ENCODE measurements around the gene TFB2M. TPM values are rescaled to one million over a fixed set of nuclear protein-coding genes. Genes with fewer than 3 reads are reported as not detected.

The TFB2M gene
- total and polyA plus RNA-seq, 7 experiments from 2014 or later = 9.5 to 18.2 (median 10.8) TPM

- CTCF ChIA-PET = no interaction called here
- Mint-ChIP-seq H3K9me3 (peaks cover 0 to 8% (median 2%) of the 10 kb centered on the region in 11 donors), H3K4me1 (peaks cover 29 to 80% (median 69%) of the 10 kb centered on the region in 7 donors), H3K36me3 (peaks cover 4 to 47% (median 38%) of the 10 kb centered on the region in 5 donors), H3K27ac (peak overlapping the region in 1 of 9 donors; percentile 43), H3K27me3 (no peaks in the 10 kb centered on the region), H3K4me3 (peak overlapping the region in 1 of 10 donors; percentile 49)
- Histone ChIP-seq H3K27ac (ENCODE audit: low read depth, low read length) (no peak overlapping the region), H3K9me3 (ENCODE audit: control insufficient read depth in 2 of 3, low read length in 3 of 3) (no peaks in the 10 kb centered on the region), H3K27me3 (ENCODE audit: control insufficient read depth in 2 of 2, insufficient read depth in 2 of 2, low read length in 2 of 2) (no peaks in the 10 kb centered on the region), H3K36me3 (ENCODE audit: control insufficient read depth in 2 of 3, insufficient read depth in 3 of 3, low read length in 3 of 3) (peaks cover 0 to 22% (median 7%) of the 10 kb centered on the region in 3 experiments), H3K4me1 (ENCODE audit: control insufficient read depth in 2 of 2, insufficient read depth in 2 of 2, low read length in 2 of 2) (peaks cover 0 to 17% of the 10 kb centered on the region in 2 donors), H3K4me3 (ENCODE audit: low read length) (no peak overlapping the region)
- no peak for DNase-seq
- no peak for ATAC-seq
- intact Hi-C loops (cut with micrococcal nuclease) = no loop called here
- POLR2A ChIA-PET = no interaction called here
Observed at GRCh38 chr1:246588159-246588721, 22.2 kb upstream of the TFB2M start.

- DNase-seq = no peak
- H3K27me3 Mint-ChIP-seq = no peaks in the 10 kb centered on the region
- H3K4me1 ChIP-seq (ENCODE audit: control insufficient read depth in 2 of 2, insufficient read depth in 2 of 2, low read length in 2 of 2) = peaks cover 0 to 23% of the 10 kb centered on the region in 2 donors
- H3K27ac ChIP-seq (ENCODE audit: low read depth, low read length) = peak overlapping the region; percentile 33
- H3K4me3 Mint-ChIP-seq = peak overlapping the region in 2 of 10 donors; percentile 20 to 49
- H3K9me3 Mint-ChIP-seq = peaks cover 0 to 8% (median 2%) of the 10 kb centered on the region in 11 donors
- ATAC-seq = no peak
- no peaks in the 10 kb centered on the region for H3K9me3 ChIP-seq (ENCODE audit: control insufficient read depth in 2 of 3, low read length in 3 of 3)
- no peak overlapping the region for H3K4me3 ChIP-seq (ENCODE audit: low read length)
- POLR2A ChIA-PET = no interaction called here
- peaks cover 4 to 51% (median 42%) of the 10 kb centered on the region in 5 donors for H3K36me3 Mint-ChIP-seq
- intact Hi-C loops (cut with micrococcal nuclease) = no loop called here
- no peaks in the 10 kb centered on the region for H3K27me3 ChIP-seq (ENCODE audit: control insufficient read depth in 2 of 2, insufficient read depth in 2 of 2, low read length in 2 of 2)
- peaks cover 31 to 83% (median 71%) of the 10 kb centered on the region in 7 donors for H3K4me1 Mint-ChIP-seq
- H3K36me3 ChIP-seq (ENCODE audit: control insufficient read depth in 2 of 3, insufficient read depth in 3 of 3, low read length in 3 of 3) = peaks cover 0 to 26% (median 7%) of the 10 kb centered on the region in 3 experiments
- CTCF ChIA-PET = no interaction called here
- H3K27ac Mint-ChIP-seq = peak overlapping the region in 2 of 9 donors; percentile 44 to 49
Observed at GRCh38 chr1:246587606-246588005, 21.5 kb upstream of the TFB2M start.

- CTCF ChIA-PET = no interaction called here
- H3K9me3 ChIP-seq (ENCODE audit: control insufficient read depth in 2 of 3, low read length in 3 of 3) = no peaks in the 10 kb centered on the region
- no peak overlapping the region for H3K4me3 ChIP-seq (ENCODE audit: low read length)
- peak overlapping the region in 1 of 9 donors; percentile 49 for H3K27ac Mint-ChIP-seq
- H3K27me3 Mint-ChIP-seq = no peaks in the 10 kb centered on the region
- H3K27me3 ChIP-seq (ENCODE audit: control insufficient read depth in 2 of 2, insufficient read depth in 2 of 2, low read length in 2 of 2) = no peaks in the 10 kb centered on the region
- peaks cover 0 to 28% (median 2%) of the 10 kb centered on the region in 3 experiments for H3K36me3 ChIP-seq (ENCODE audit: control insufficient read depth in 2 of 3, insufficient read depth in 3 of 3, low read length in 3 of 3)
- peaks cover 4 to 51% (median 44%) of the 10 kb centered on the region in 5 donors for H3K36me3 Mint-ChIP-seq
- no peak for ATAC-seq
- H3K4me1 Mint-ChIP-seq = peaks cover 31 to 83% (median 71%) of the 10 kb centered on the region in 7 donors
- peak overlapping the region; percentile 33 for H3K27ac ChIP-seq (ENCODE audit: low read depth, low read length)
- peaks cover 0 to 21% of the 10 kb centered on the region in 2 donors for H3K4me1 ChIP-seq (ENCODE audit: control insufficient read depth in 2 of 2, insufficient read depth in 2 of 2, low read length in 2 of 2)
- no peak for DNase-seq
- intact Hi-C loops (cut with micrococcal nuclease) = no loop called here
- peak overlapping the region in 3 of 10 donors; percentile 20 to 49 (median 32) for H3K4me3 Mint-ChIP-seq
- POLR2A ChIA-PET = no interaction called here
- H3K9me3 Mint-ChIP-seq = peaks cover 0 to 8% (median 2%) of the 10 kb centered on the region in 11 donors
Observed at GRCh38 chr1:246587032-246587431, 21.0 kb upstream of the TFB2M start.

- peaks cover 0 to 38% of the 10 kb centered on the region in 2 donors for H3K4me1 ChIP-seq (ENCODE audit: control insufficient read depth in 2 of 2, insufficient read depth in 2 of 2, low read length in 2 of 2)
- Mint-ChIP-seq H3K4me1 (peaks cover 27 to 90% (median 80%) of the 10 kb centered on the region in 7 donors), H3K27ac (peak overlapping the region in 6 of 9 donors; percentile 10 to 82 (median 46)), H3K36me3 (peaks cover 0 to 40% (median 31%) of the 10 kb centered on the region in 5 donors), H3K27me3 (no peaks in the 10 kb centered on the region), H3K9me3 (no peaks in the 10 kb centered on the region), H3K4me3 (peak overlapping the region in 3 of 10 donors; percentile 42 to 60 (median 45))
- no peaks in the 10 kb centered on the region for H3K27me3 ChIP-seq (ENCODE audit: control insufficient read depth in 2 of 2, insufficient read depth in 2 of 2, low read length in 2 of 2)
- intact Hi-C loops (cut with micrococcal nuclease) = no loop called here
- DNase-seq (no peak), ATAC-seq (no peak)
- H3K36me3 ChIP-seq (ENCODE audit: control insufficient read depth in 2 of 3, insufficient read depth in 3 of 3, low read length in 3 of 3) = peaks cover 0 to 22% (median 0%) of the 10 kb centered on the region in 3 experiments
- H3K4me3 ChIP-seq (ENCODE audit: low read length) = no peak overlapping the region
- POLR2A ChIA-PET = interaction anchor here (2.5 kb wide), 1 partner anchor 10 kb away, joined by 8 read pairs; no protein-coding TSS in a partner anchor
- CTCF ChIA-PET = no interaction called here
- no peak overlapping the region for H3K27ac ChIP-seq (ENCODE audit: low read depth, low read length)
- H3K9me3 ChIP-seq (ENCODE audit: control insufficient read depth in 2 of 3, low read length in 3 of 3) = no peaks in the 10 kb centered on the region
Observed at GRCh38 chr1:246583448-246584185, 17.6 kb upstream of the TFB2M start.

GRCh38 chr1:246583056-246583440 lies 17.0 kb upstream of the TFB2M start:
- H3K27me3 Mint-ChIP-seq = no peaks in the 10 kb centered on the region
- peak overlapping the region; percentile 20 for H3K27ac ChIP-seq (ENCODE audit: low read depth, low read length)
- H3K36me3 ChIP-seq (ENCODE audit: control insufficient read depth in 2 of 3, insufficient read depth in 3 of 3, low read length in 3 of 3) = peaks cover 0 to 22% (median 0%) of the 10 kb centered on the region in 3 experiments

GRCh38 chr1:246582301-246583055 lies 16.4 kb upstream of the TFB2M start:
- Histone ChIP-seq H3K27ac (ENCODE audit: low read depth, low read length) (peak overlapping the region; percentile 20), H3K4me1 (ENCODE audit: control insufficient read depth in 2 of 2, insufficient read depth in 2 of 2, low read length in 2 of 2) (peaks cover 0 to 47% of the 10 kb centered on the region in 2 donors), H3K4me3 (ENCODE audit: low read length) (no peak overlapping the region), H3K9me3 (ENCODE audit: control insufficient read depth in 2 of 3, low read length in 3 of 3) (no peaks in the 10 kb centered on the region), H3K36me3 (ENCODE audit: control insufficient read depth in 2 of 3, insufficient read depth in 3 of 3, low read length in 3 of 3) (peaks cover 0 to 22% (median 0%) of the 10 kb centered on the region in 3 experiments), H3K27me3 (ENCODE audit: control insufficient read depth in 2 of 2, insufficient read depth in 2 of 2, low read length in 2 of 2) (no peaks in the 10 kb centered on the region)
- ChIA-PET CTCF (interaction anchor here (0.9 kb wide), 1 partner anchor 15 kb away, joined by 3 read pairs; no protein-coding TSS in a partner anchor), POLR2A (interaction anchor here (1.3 to 2.5 kb wide), 2 partner anchors 9 to 16 kb away, joined by 4 to 8 read pairs; partner anchors contain the start of genes CNST and TFB2M)
- DNase-seq (no peak), ATAC-seq (no peak)
- intact Hi-C loops (cut with micrococcal nuclease) = no loop called here
- Mint-ChIP-seq H3K36me3 (peaks cover 0 to 40% (median 31%) of the 10 kb centered on the region in 5 donors), H3K4me3 (peak overlapping the region in 9 of 10 donors; percentile 0 to 62 (median 42)), H3K4me1 (peaks cover 32 to 93% (median 82%) of the 10 kb centered on the region in 7 donors), H3K27ac (peak overlapping the region in 6 of 9 donors; percentile 10 to 82 (median 34)), H3K9me3 (no peaks in the 10 kb centered on the region), H3K27me3 (no peaks in the 10 kb centered on the region)

More at GRCh38 chr1:246583056-246583440, 17.0 kb upstream of the TFB2M start:
- Mint-ChIP-seq H3K4me1 (peaks cover 30 to 93% (median 82%) of the 10 kb centered on the region in 7 donors), H3K9me3 (no peaks in the 10 kb centered on the region), H3K4me3 (peak overlapping the region in 5 of 10 donors; percentile 12 to 62 (median 45)), H3K36me3 (peaks cover 0 to 40% (median 31%) of the 10 kb centered on the region in 5 donors), H3K27ac (peak overlapping the region in 5 of 9 donors; percentile 33 to 82 (median 57))
- Histone ChIP-seq H3K4me3 (ENCODE audit: low read length) (no peak overlapping the region), H3K4me1 (ENCODE audit: control insufficient read depth in 2 of 2, insufficient read depth in 2 of 2, low read length in 2 of 2) (peaks cover 0 to 44% of the 10 kb centered on the region in 2 donors), H3K27me3 (ENCODE audit: control insufficient read depth in 2 of 2, insufficient read depth in 2 of 2, low read length in 2 of 2) (no peaks in the 10 kb centered on the region), H3K9me3 (ENCODE audit: control insufficient read depth in 2 of 3, low read length in 3 of 3) (no peaks in the 10 kb centered on the region)
- ATAC-seq (no peak), DNase-seq (no peak)
- ChIA-PET CTCF (no interaction called here), POLR2A (interaction anchor here (2.5 kb wide), 1 partner anchor 9 kb away, joined by 8 read pairs; no protein-coding TSS in a partner anchor)
- intact Hi-C loops (cut with micrococcal nuclease) = no loop called here
